Glomerular visceral epithelial cell (primary cell): Measurements from ENCODE around the gene TAF1B.

Experiments
- DNase-seq: peaks from one replicate; pipeline ENCODE4 v3.0.0-alpha.2; 2016; ENCODE audit errors: extremely low spot score

The TAF1B gene

GRCh38 chr2:9965119-9965822, 122.0 kb downstream of the TAF1B start:
- DNase-seq = no peak

GRCh38 chr2:9966491-9967022, 123.3 kb downstream of the TAF1B start:
- DNase-seq = no peak

GRCh38 chr2:9967053-9967775, 123.9 kb downstream of the TAF1B start:
- no peak for DNase-seq

- no peak for DNase-seq
Measured at GRCh38 chr2:9968553-9969497, 125.6 kb downstream of the TAF1B start.

- DNase-seq = no peak
Measured at GRCh38 chr2:9970200-9971044, 127.1 kb downstream of the TAF1B start.

- DNase-seq = no peak
Measured at GRCh38 chr2:9971105-9971818, 128.0 kb downstream of the TAF1B start.

GRCh38 chr2:9971890-9972289, 128.6 kb downstream of the TAF1B start:
- DNase-seq = no peak

GRCh38 chr2:9972621-9973479, 129.6 kb downstream of the TAF1B start:
- DNase-seq = no peak

GRCh38 chr2:9973690-9974089, 130.4 kb downstream of the TAF1B start:
- no peak for DNase-seq

GRCh38 chr2:9974343-9974742, 131.1 kb downstream of the TAF1B start:
- DNase-seq = no peak

- DNase-seq = no peak
Measured at GRCh38 chr2:9975328-9975727, 132.1 kb downstream of the TAF1B start.

- peak; percentile 83 for DNase-seq
Measured at GRCh38 chr2:9975805-9976447, 132.7 kb downstream of the TAF1B start.

- DNase-seq = no peak
Measured at GRCh38 chr2:9979977-9980376, 136.7 kb downstream of the TAF1B start.

- no peak for DNase-seq
Measured at GRCh38 chr2:9980520-9980919, 137.2 kb downstream of the TAF1B start.

- no peak for DNase-seq
Measured at GRCh38 chr2:9981655-9982054, 138.4 kb downstream of the TAF1B start.

GRCh38 chr2:9982248-9982647, 139.0 kb downstream of the TAF1B start:
- no peak for DNase-seq

- DNase-seq = no peak
Measured at GRCh38 chr2:9982891-9983290, 139.6 kb downstream of the TAF1B start.

GRCh38 chr2:9983401-9984216, 140.3 kb downstream of the TAF1B start:
- DNase-seq = no peak
